ENCODE results near the gene IRF7. TPM values are rescaled to one million over a fixed set of nuclear protein-coding genes. Genes with fewer than 3 reads are reported as not detected.

Gene IRF7
- total RNA-seq, 1 experiment from 2014 or later, result 15.2 TPM

- ChIA-PET RAD21 (ENCODE audit: low non-redundant PET in 1 of 2, low total read pairs in 2 of 2, uncharacterized antibody in 2 of 2, unreplicated experiment in 2 of 2) (no interaction called here), CTCF (no interaction called here), POLR2A (no interaction called here)
- no peaks in the 10 kb centered on the region for H4K20me1 ChIP-seq (ENCODE audit: insufficient read depth)
- H3K36me3 ChIP-seq (ENCODE audit: control insufficient read depth in 1 of 2, insufficient read depth in 2 of 2, low read length in 2 of 2), result no peaks in the 10 kb centered on the region; a peak in 1 of 4 replicates
- no peak for ATAC-seq
- no peak overlapping the region for H3K4me2 ChIP-seq (ENCODE audit: low read length)
- H3K9me2 ChIP-seq (ENCODE audit: insufficient read depth), result no peaks in the 10 kb centered on the region
- H3K9me3 ChIP-seq (ENCODE audit: control insufficient read depth in 1 of 2, insufficient read depth in 1 of 2, low read depth in 1 of 2, low read length in 2 of 2), result no peaks in the 10 kb centered on the region
- no peak for DNase-seq (ENCODE audit: low read depth, low spot score)
- BruUV-seq (replicated peaks), result no TSS peak
- H2AFZ ChIP-seq (ENCODE audit: low read depth, low read length, poor library complexity, severe bottlenecking), result no peak overlapping the region
- no peak overlapping the region for H3K4me3 ChIP-seq (replicated peaks in 1 of 2; ENCODE audit: low read depth in 1 of 2, low read length in 2 of 2)
- no peaks in the 10 kb centered on the region for H3K4me1 ChIP-seq (ENCODE audit: control insufficient read depth in 1 of 2, insufficient read depth in 2 of 2, low read length in 2 of 2)
- H3K9ac ChIP-seq (ENCODE audit: low read length), result no peak overlapping the region
- H3K27me3 ChIP-seq (ENCODE audit: insufficient read depth, low read length), result no peaks in the 10 kb centered on the region
- H3K27ac ChIP-seq (ENCODE audit: low read depth, low read length), result no peak overlapping the region
- no peaks in the 10 kb centered on the region for H3K79me2 ChIP-seq (ENCODE audit: insufficient read depth, low read length)
- intact Hi-C loops (cut with micrococcal nuclease), result no loop called here
- TF ChIP-seq EZH2phosphoT487 (IDR thresholded peaks at IDR 0.05; ENCODE audit: borderline replicate concordance) (no peak), MAX (IDR thresholded peaks at IDR 0.05) (no peak), CTCF (IDR thresholded peaks at IDR 0.05 in 2 of 3, conservative IDR thresholded peaks at IDR 0.05 in 1 of 3; ENCODE audit: borderline replicate concordance in 1 of 3, insufficient read depth in 1 of 3, low read depth in 2 of 3, low read length in 2 of 3) (no peak), SRF (IDR thresholded peaks at IDR 0.05; ENCODE audit: low read depth) (no peak), TCF7L2 (IDR thresholded peaks at IDR 0.05; ENCODE audit: borderline replicate concordance, extremely low read depth, insufficient read depth, insufficient read length) (no peak)
These were observed 23.0 kb upstream of the IRF7 start for GRCh38 chr11:638631-639331.
